GM18858 (cell line): Measurements from ENCODE around the gene IL20.
"Not testable (repeated sequence)": the region's sequence is repeated elsewhere in the genome, so short reads cannot be mapped to it uniquely, and the experiment has no call there.

ENCODE experiments used
- ATAC-seq: cut with Tn5 transposase; IDR thresholded peaks from one replicate; pipeline ENCODE4 v1.9.1; 2021; ENCODE audit not compliant: unreplicated experiment

Gene IL20

GRCh38 chr1:206841609-206842323 lies 23.7 kb upstream of the IL20 start:
- ATAC-seq, result no peak

GRCh38 chr1:206842854-206843253 lies 22.6 kb upstream of the IL20 start:
- ATAC-seq, result no peak

- no peak for ATAC-seq
Observed at GRCh38 chr1:206843626-206844025, 21.8 kb upstream of the IL20 start.

- ATAC-seq, result no peak
Observed at GRCh38 chr1:206846487-206846886, 18.9 kb upstream of the IL20 start.

- ATAC-seq, result no peak
Observed at GRCh38 chr1:206847337-206847834, 18.0 kb upstream of the IL20 start.

GRCh38 chr1:206847946-206848345 lies 17.5 kb upstream of the IL20 start:
- no peak for ATAC-seq

GRCh38 chr1:206850401-206850800 lies 15.0 kb upstream of the IL20 start:
- no peak for ATAC-seq

- ATAC-seq, result no peak
Observed at GRCh38 chr1:206851341-206852010, 13.9 kb upstream of the IL20 start.

GRCh38 chr1:206852662-206853061 lies 12.8 kb upstream of the IL20 start:
- not testable (repeated sequence) for ATAC-seq

GRCh38 chr1:206853696-206854095 lies 11.7 kb upstream of the IL20 start:
- ATAC-seq, result not testable (repeated sequence)

GRCh38 chr1:206854401-206855129 lies 10.9 kb upstream of the IL20 start:
- no peak for ATAC-seq

- ATAC-seq, result no peak
Observed at GRCh38 chr1:206855859-206856258, 9.6 kb upstream of the IL20 start.

- ATAC-seq, result no peak
Observed at GRCh38 chr1:206856674-206857464, 8.6 kb upstream of the IL20 start.

GRCh38 chr1:206859082-206859521 lies 6.3 kb upstream of the IL20 start:
- no peak for ATAC-seq

- ATAC-seq, result no peak
Observed at GRCh38 chr1:206860165-206860564, 5.3 kb upstream of the IL20 start.

- no peak for ATAC-seq
Observed at GRCh38 chr1:206863266-206863665, 2.2 kb upstream of the IL20 start.

GRCh38 chr1:206866062-206866461 lies 639 bp downstream of the IL20 start:
- ATAC-seq, result no peak

GRCh38 chr1:206867239-206867638 lies 1.8 kb downstream of the IL20 start:
- no peak for ATAC-seq

GRCh38 chr1:206867716-206868115 lies 2.3 kb downstream of the IL20 start:
- no peak for ATAC-seq

- no peak for ATAC-seq
Observed at GRCh38 chr1:206868264-206868663, 2.8 kb downstream of the IL20 start.

- ATAC-seq, result no peak
Observed at GRCh38 chr1:206872139-206872538, 6.7 kb downstream of the IL20 start.
